ENCODE measurements around the gene INTS6.

The INTS6 gene

DNA sequence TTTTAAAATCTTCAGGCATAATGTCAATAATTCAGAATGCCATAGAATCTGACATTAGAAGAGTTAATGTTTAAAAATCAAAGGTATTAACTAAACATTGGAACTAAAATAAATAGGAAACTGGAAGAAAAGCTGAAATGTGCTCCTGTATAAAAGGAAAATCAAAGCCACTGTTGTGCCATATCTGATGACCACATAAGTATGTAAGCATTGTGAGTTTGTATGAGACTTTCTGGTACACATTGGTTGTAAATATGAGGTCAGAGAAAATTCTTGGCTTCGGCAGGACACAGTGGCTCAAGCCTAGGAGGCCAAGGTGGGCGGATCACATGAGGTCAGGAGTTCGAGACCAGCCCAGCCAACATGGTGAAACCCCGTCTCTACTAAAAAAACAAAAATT is 48.3 kb upstream of the INTS6 start:
- H3K4me2 ChIP-seq (ENCODE audit: low read depth, low read length), result no peak overlapping the region
- H2AFZ ChIP-seq (ENCODE audit: low read length), result no peak overlapping the region
- H3K4me3 ChIP-seq (ENCODE audit: low read length), result no peak overlapping the region
- no peak overlapping the region for H3K27ac ChIP-seq (ENCODE audit: low read length)
- no peaks in the 10 kb centered on the region for H4K20me1 ChIP-seq (ENCODE audit: insufficient read depth, low read length)
- no peaks in the 10 kb centered on the region for H3K36me3 ChIP-seq (replicated peaks; ENCODE audit: insufficient read depth, low read length)
- H3K79me2 ChIP-seq (ENCODE audit: low read length), result no peaks in the 10 kb centered on the region
- H3K9me3 ChIP-seq (replicated peaks; ENCODE audit: insufficient read depth, low read length), result no peaks in the 10 kb centered on the region
- H3K4me1 ChIP-seq (ENCODE audit: low read length), result no peaks in the 10 kb centered on the region
- TF ChIP-seq EZH2phosphoT487 (IDR thresholded peaks at IDR 0.05; ENCODE audit: low read length), result no peak
- no peak for TF ChIP-seq EZH2 (optimal IDR thresholded peaks at IDR 0.05; ENCODE audit: low read depth, low read length)
- TF ChIP-seq, protein P1, sequence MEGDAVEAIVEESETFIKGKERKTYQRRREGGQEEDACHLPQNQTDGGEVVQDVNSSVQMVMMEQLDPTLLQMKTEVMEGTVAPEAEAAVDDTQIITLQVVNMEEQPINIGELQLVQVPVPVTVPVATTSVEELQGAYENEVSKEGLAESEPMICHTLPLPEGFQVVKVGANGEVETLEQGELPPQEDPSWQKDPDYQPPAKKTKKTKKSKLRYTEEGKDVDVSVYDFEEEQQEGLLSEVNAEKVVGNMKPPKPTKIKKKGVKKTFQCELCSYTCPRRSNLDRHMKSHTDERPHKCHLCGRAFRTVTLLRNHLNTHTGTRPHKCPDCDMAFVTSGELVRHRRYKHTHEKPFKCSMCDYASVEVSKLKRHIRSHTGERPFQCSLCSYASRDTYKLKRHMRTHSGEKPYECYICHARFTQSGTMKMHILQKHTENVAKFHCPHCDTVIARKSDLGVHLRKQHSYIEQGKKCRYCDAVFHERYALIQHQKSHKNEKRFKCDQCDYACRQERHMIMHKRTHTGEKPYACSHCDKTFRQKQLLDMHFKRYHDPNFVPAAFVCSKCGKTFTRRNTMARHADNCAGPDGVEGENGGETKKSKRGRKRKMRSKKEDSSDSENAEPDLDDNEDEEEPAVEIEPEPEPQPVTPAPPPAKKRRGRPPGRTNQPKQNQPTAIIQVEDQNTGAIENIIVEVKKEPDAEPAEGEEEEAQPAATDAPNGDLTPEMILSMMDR (IDR thresholded peaks at IDR 0.05; ENCODE audit: low read length), result no peak
- H3K9ac ChIP-seq (ENCODE audit: low read length), result no peak overlapping the region
- no peaks in the 10 kb centered on the region for H3K9me2 ChIP-seq (replicated peaks; ENCODE audit: insufficient read depth, low read length)
- no peak for DNase-seq
- no peaks in the 10 kb centered on the region for H3F3A ChIP-seq (ENCODE audit: insufficient read depth, low read length)
- no peaks in the 10 kb centered on the region for H3K27me3 ChIP-seq (replicated peaks; ENCODE audit: insufficient read depth, low read length)

DNA sequence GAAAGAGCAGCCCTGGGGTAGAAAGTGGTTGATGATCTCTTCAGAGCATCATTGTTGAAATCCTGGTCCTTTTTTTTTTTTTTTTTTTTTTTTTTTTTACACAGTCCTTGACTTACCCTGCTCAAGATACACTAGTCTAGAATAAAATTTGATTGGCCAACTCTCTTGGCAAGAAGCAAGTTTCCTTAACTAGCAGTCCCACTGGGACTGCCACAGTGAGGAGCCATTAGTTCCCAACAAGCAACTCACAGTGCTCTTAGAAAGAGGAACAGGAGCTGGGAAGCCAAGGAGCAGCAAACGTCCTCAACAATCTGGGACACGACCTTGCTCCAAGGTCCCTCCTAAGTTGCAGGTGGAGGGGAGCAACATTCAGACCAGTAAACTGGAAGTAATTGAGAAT is 47.9 kb upstream of the INTS6 start:
- H3K9me3 ChIP-seq (replicated peaks; ENCODE audit: insufficient read depth, low read length), result no peaks in the 10 kb centered on the region
- no peaks in the 10 kb centered on the region for H3K4me1 ChIP-seq (ENCODE audit: low read length)
- H3K9ac ChIP-seq (ENCODE audit: low read length), result no peak overlapping the region
- no peak overlapping the region for H3K27ac ChIP-seq (ENCODE audit: low read length)
- H2AFZ ChIP-seq (ENCODE audit: low read length), result no peak overlapping the region
- H3K9me2 ChIP-seq (replicated peaks; ENCODE audit: insufficient read depth, low read length), result no peaks in the 10 kb centered on the region
- TF ChIP-seq EZH2 (optimal IDR thresholded peaks at IDR 0.05; ENCODE audit: low read depth, low read length) (no peak), EZH2phosphoT487 (IDR thresholded peaks at IDR 0.05; ENCODE audit: low read length) (no peak)
- TF ChIP-seq, protein P1 (IDR thresholded peaks at IDR 0.05; ENCODE audit: low read length), result no peak
- no peak overlapping the region for H3K4me2 ChIP-seq (ENCODE audit: low read depth, low read length)
- H3K27me3 ChIP-seq (replicated peaks; ENCODE audit: insufficient read depth, low read length), result no peaks in the 10 kb centered on the region
- H3K79me2 ChIP-seq (ENCODE audit: low read length), result no peaks in the 10 kb centered on the region
- no peaks in the 10 kb centered on the region for H4K20me1 ChIP-seq (ENCODE audit: insufficient read depth, low read length)
- H3K4me3 ChIP-seq (ENCODE audit: low read length), result no peak overlapping the region
- DNase-seq, result no peak
- no peaks in the 10 kb centered on the region for H3K36me3 ChIP-seq (replicated peaks; ENCODE audit: insufficient read depth, low read length)
- H3F3A ChIP-seq (ENCODE audit: insufficient read depth, low read length), result no peaks in the 10 kb centered on the region

DNA sequence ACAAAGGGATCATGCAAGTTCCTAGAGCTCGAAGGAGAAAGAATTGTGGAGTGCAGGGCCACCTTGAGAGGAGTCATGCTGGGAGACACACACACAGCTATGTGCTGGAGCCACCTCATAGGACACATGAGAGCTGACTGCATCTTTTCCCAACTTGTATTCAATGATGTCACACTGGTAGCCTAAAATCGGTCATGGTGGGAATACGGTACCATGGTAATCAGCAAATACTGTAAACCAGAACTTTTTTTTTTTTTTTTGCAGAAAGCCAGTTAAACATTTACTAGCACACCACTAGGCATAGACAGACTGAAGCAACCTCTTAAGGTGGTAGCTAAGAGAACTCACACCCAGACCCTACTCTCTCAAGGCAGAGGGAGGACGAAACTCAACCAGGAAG is 47.0 kb upstream of the INTS6 start:
- H3K79me2 ChIP-seq (ENCODE audit: low read length), result no peaks in the 10 kb centered on the region
- no peaks in the 10 kb centered on the region for H3K9me2 ChIP-seq (replicated peaks; ENCODE audit: insufficient read depth, low read length)
- DNase-seq, result no peak
- H3K27ac ChIP-seq (ENCODE audit: low read length), result no peak overlapping the region
- no peaks in the 10 kb centered on the region for H3K9me3 ChIP-seq (replicated peaks; ENCODE audit: insufficient read depth, low read length)
- no peaks in the 10 kb centered on the region for H3K36me3 ChIP-seq (replicated peaks; ENCODE audit: insufficient read depth, low read length)
- no peak for TF ChIP-seq EZH2phosphoT487 (IDR thresholded peaks at IDR 0.05; ENCODE audit: low read length)
- TF ChIP-seq, protein P1 (IDR thresholded peaks at IDR 0.05; ENCODE audit: low read length), result no peak
- TF ChIP-seq EZH2 (optimal IDR thresholded peaks at IDR 0.05; ENCODE audit: low read depth, low read length), result no peak
- no peaks in the 10 kb centered on the region for H3K4me1 ChIP-seq (ENCODE audit: low read length)
- H3K9ac ChIP-seq (ENCODE audit: low read length), result no peak overlapping the region
- no peak overlapping the region for H2AFZ ChIP-seq (ENCODE audit: low read length)
- H3K4me2 ChIP-seq (ENCODE audit: low read depth, low read length), result no peak overlapping the region
- H3F3A ChIP-seq (ENCODE audit: insufficient read depth, low read length), result no peaks in the 10 kb centered on the region
- H3K27me3 ChIP-seq (replicated peaks; ENCODE audit: insufficient read depth, low read length), result no peaks in the 10 kb centered on the region
- no peaks in the 10 kb centered on the region for H4K20me1 ChIP-seq (ENCODE audit: insufficient read depth, low read length)
- H3K4me3 ChIP-seq (ENCODE audit: low read length), result no peak overlapping the region
